Left renal pelvis (tissue), 4 donors: ENCODE data around the gene GJB4. TPM values are rescaled to one million over a fixed set of nuclear protein-coding genes. Genes with fewer than 3 reads are reported as not detected.
"Not testable (repeated sequence)": the region's sequence is repeated elsewhere in the genome, so short reads cannot be mapped to it uniquely, and the experiment has no call there.

Source experiments
- DNase-seq, 4 donors: peaks; one replicate each; pipeline ENCODE4 v3.0.0-alpha.2; 2013; ENCODE audit warnings: low read depth in 4 of 4, low spot score in 3 of 4
- polyA plus RNA-seq, 4 donors: library from polyadenylated mRNA; unstranded; fragments of 120-200 nt; gene quantifications; one replicate each; pipeline ENCODE4 v1.2.1, GENCODE V29; 2013; ENCODE audit not compliant: insufficient read length in 4 of 4

The GJB4 gene
- polyA plus RNA-seq = under 1 TPM in 3 of 4 donors, not detected in 1; 0.09 to 0.29 (median 0.29) TPM

GRCh38 chr1:34759503-34760357, at the start of gene GJB4:
TSS of gene GJB4 (plus strand) at chr1:34759740. CDS start at chr1:34761255, 1,515 bp downstream.
- DNase-seq = no peak

GRCh38 chr1:34710812-34711211, 48.7 kb upstream of the GJB4 start:
- no peak for DNase-seq

- DNase-seq = no peak
Observed at GRCh38 chr1:34711485-34711884, 48.1 kb upstream of the GJB4 start.

- no peak for DNase-seq
Observed at GRCh38 chr1:34712007-34712688, 47.4 kb upstream of the GJB4 start.

- DNase-seq = no peak
Observed at GRCh38 chr1:34713443-34713842, 46.1 kb upstream of the GJB4 start.

GRCh38 chr1:34714386-34714785, 45.2 kb upstream of the GJB4 start:
- no peak for DNase-seq

- no peak for DNase-seq
Observed at GRCh38 chr1:34715139-34715538, 44.4 kb upstream of the GJB4 start.

- DNase-seq = no peak
Observed at GRCh38 chr1:34721241-34721640, 38.3 kb upstream of the GJB4 start.

GRCh38 chr1:34721646-34722355, 37.7 kb upstream of the GJB4 start:
- DNase-seq = no peak

GRCh38 chr1:34726861-34727260, 32.7 kb upstream of the GJB4 start:
- no peak for DNase-seq

GRCh38 chr1:34730485-34730884, 29.1 kb upstream of the GJB4 start:
- DNase-seq = no peak

- DNase-seq = not testable (repeated sequence)
Observed at GRCh38 chr1:34732831-34733230, 26.7 kb upstream of the GJB4 start.

- no peak for DNase-seq
Observed at GRCh38 chr1:34736692-34737091, 22.8 kb upstream of the GJB4 start.

GRCh38 chr1:34737236-34737635, 22.3 kb upstream of the GJB4 start:
- not testable (repeated sequence) for DNase-seq

- DNase-seq = no peak
Observed at GRCh38 chr1:34739613-34740012, 19.9 kb upstream of the GJB4 start.

GRCh38 chr1:34740161-34740868, 19.2 kb upstream of the GJB4 start:
- DNase-seq = no peak

GRCh38 chr1:34742667-34743270, 16.8 kb upstream of the GJB4 start:
- DNase-seq = peak; percentile 23 to 52 (median 42)

GRCh38 chr1:34743775-34744174, 15.8 kb upstream of the GJB4 start:
- no peak for DNase-seq

GRCh38 chr1:34744851-34745250, 14.7 kb upstream of the GJB4 start:
- no peak for DNase-seq

GRCh38 chr1:34745666-34746065, 13.9 kb upstream of the GJB4 start:
- no peak for DNase-seq
